ENCODE results near the gene STAP2. TPM values are rescaled to one million over a fixed set of nuclear protein-coding genes. Genes with fewer than 3 reads are reported as not detected.

Gene STAP2
- total and polyA plus RNA-seq, 4 donors = 24.4 to 32.6 (median 27.3) TPM

- DNase-seq (no peak), ATAC-seq (ENCODE audit: insufficient read depth, low FRiP score) (no peak)
- H3K9ac ChIP-seq (ENCODE audit: insufficient read depth in 1 of 2, low read length in 2 of 2) = no peak overlapping the region
- no peak for TF ChIP-seq CTCF (IDR thresholded peaks at IDR 0.05; ENCODE audit: control extremely low read depth, extremely low read depth)
- H3K27ac ChIP-seq (ENCODE audit: low read depth in 1 of 2, low read length in 1 of 2) = no peak overlapping the region
- no peaks in the 10 kb centered on the region for H3K4me1 ChIP-seq (ENCODE audit: control insufficient read depth in 5 of 5, insufficient read depth in 5 of 5, low read length in 5 of 5)
- no peak overlapping the region for H3K4me3 ChIP-seq
- peaks cover 0 to 4% (median 0%) of the 10 kb centered on the region in 4 donors for H3K9me3 ChIP-seq (ENCODE audit: control insufficient read depth in 4 of 4, insufficient read depth in 3 of 4, low read length in 3 of 4)
- no peaks in the 10 kb centered on the region for H3K36me3 ChIP-seq (ENCODE audit: control insufficient read depth in 4 of 4, insufficient read depth in 4 of 4, low read length in 4 of 4)
- H3K27me3 ChIP-seq (ENCODE audit: control insufficient read depth in 3 of 3, insufficient read depth in 3 of 3, low read length in 2 of 3) = no peaks in the 10 kb centered on the region
- 89 to 91% methylated on average over 22 of the region's 22 CpGs for WGBS, 2 donors
These were observed 28.1 kb downstream of the STAP2 start for GRCh38 chr19:4310247-4311121.

GRCh38 chr19:4305659-4306058, 33.0 kb downstream of the STAP2 start:
- DNase-seq = no peak
- Histone ChIP-seq H3K9me3 (ENCODE audit: control insufficient read depth in 4 of 4, insufficient read depth in 3 of 4, low read length in 3 of 4) (peaks cover 0 to 1% (median 0%) of the 10 kb centered on the region in 4 donors), H3K9ac (ENCODE audit: insufficient read depth in 1 of 2, low read length in 2 of 2) (no peak overlapping the region), H3K27me3 (ENCODE audit: control insufficient read depth in 3 of 3, insufficient read depth in 3 of 3, low read length in 2 of 3) (no peaks in the 10 kb centered on the region), H3K4me3 (no peak overlapping the region), H3K4me1 (ENCODE audit: control insufficient read depth in 5 of 5, insufficient read depth in 5 of 5, low read length in 5 of 5) (no peaks in the 10 kb centered on the region), H3K27ac (ENCODE audit: low read depth in 1 of 2, low read length in 1 of 2) (no peak overlapping the region), H3K36me3 (ENCODE audit: control insufficient read depth in 4 of 4, insufficient read depth in 4 of 4, low read length in 4 of 4) (no peaks in the 10 kb centered on the region)
- 86 to 90% methylated on average over 16 of the region's 16 CpGs for WGBS, 2 donors
- no peak for TF ChIP-seq CTCF (IDR thresholded peaks at IDR 0.05; ENCODE audit: control extremely low read depth, extremely low read depth)
- ATAC-seq (ENCODE audit: insufficient read depth, low FRiP score) = no peak

GRCh38 chr19:4305257-4305612, 33.4 kb downstream of the STAP2 start:
- 82 to 86% methylated on average over 7 of the region's 7 CpGs for WGBS, 2 donors
- H3K9ac ChIP-seq (ENCODE audit: insufficient read depth in 1 of 2, low read length in 2 of 2) = no peak overlapping the region
- H3K36me3 ChIP-seq (ENCODE audit: control insufficient read depth in 4 of 4, insufficient read depth in 4 of 4, low read length in 4 of 4) = no peaks in the 10 kb centered on the region
- H3K27me3 ChIP-seq (ENCODE audit: control insufficient read depth in 3 of 3, insufficient read depth in 3 of 3, low read length in 2 of 3) = no peaks in the 10 kb centered on the region
- peaks cover 0 to 2% (median 0%) of the 10 kb centered on the region in 4 donors for H3K9me3 ChIP-seq (ENCODE audit: control insufficient read depth in 4 of 4, insufficient read depth in 3 of 4, low read length in 3 of 4)
- no peak overlapping the region for H3K4me3 ChIP-seq
- no peak overlapping the region for H3K27ac ChIP-seq (ENCODE audit: low read depth in 1 of 2, low read length in 1 of 2)
- TF ChIP-seq CTCF (IDR thresholded peaks at IDR 0.05; ENCODE audit: control extremely low read depth, extremely low read depth) = no peak
- no peak for ATAC-seq (ENCODE audit: insufficient read depth, low FRiP score)
- H3K4me1 ChIP-seq (ENCODE audit: control insufficient read depth in 5 of 5, insufficient read depth in 5 of 5, low read length in 5 of 5) = no peaks in the 10 kb centered on the region
- DNase-seq = no peak

All from lung (tissue), 12 donors.